Activated naive CD4-positive, alpha-beta T cell treated with Interleukin-2 at 50 U/mL for 16 hours (primary cell): ENCODE measurements around the gene APOA1.

Source experiments
- DNase-seq: peaks from one replicate; pipeline ENCODE4 v3.0.0-alpha.2; 2020

The APOA1 gene

DNA sequence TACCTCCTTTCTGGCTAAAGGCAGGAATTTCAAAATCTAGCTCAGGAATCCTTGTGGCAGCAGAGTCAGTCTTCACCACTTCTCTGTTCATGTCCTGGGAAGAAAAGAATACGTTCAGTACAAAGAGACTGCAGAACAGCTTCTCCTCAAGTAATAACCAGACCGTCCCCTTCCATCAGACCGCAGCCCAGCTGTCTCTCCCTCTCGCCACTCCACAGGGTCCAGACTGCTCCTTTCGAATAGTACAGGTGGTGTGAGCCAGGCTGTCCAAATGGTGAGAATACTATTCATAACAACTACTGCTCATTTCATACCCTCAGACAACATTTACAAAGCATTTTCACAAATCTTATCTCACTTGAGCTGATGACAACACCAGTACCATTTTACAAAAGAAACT is 50.5 kb downstream of the APOA1 start:
- DNase-seq = no peak

DNA sequence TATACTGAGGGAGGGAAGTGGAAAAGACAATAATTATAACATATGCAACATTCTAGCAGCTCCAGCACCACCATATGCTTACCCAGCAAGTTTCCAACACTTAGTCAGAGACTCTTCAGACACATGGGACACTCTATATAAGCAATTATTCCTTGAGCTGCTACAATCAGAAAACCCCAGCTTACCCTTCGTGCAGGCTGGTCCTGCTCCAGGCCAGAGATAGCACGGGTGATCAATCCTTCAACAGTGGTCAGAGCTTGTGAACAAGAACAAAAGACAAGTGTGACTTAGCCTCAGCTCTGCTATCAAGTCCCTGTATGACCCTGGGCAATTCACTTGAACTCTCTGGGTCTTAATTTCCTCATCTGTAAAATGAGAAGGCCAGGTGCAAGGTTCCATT is 51.1 kb downstream of the APOA1 start:
- DNase-seq = no peak
